Measurements from ENCODE around the gene KAT8. TPM values are rescaled to one million over a fixed set of nuclear protein-coding genes. Genes with fewer than 3 reads are reported as not detected.

KAT8 gene
- total and polyA plus RNA-seq, 4 donors, result 15.9 to 37.4 (median 19.6) TPM

DNA sequence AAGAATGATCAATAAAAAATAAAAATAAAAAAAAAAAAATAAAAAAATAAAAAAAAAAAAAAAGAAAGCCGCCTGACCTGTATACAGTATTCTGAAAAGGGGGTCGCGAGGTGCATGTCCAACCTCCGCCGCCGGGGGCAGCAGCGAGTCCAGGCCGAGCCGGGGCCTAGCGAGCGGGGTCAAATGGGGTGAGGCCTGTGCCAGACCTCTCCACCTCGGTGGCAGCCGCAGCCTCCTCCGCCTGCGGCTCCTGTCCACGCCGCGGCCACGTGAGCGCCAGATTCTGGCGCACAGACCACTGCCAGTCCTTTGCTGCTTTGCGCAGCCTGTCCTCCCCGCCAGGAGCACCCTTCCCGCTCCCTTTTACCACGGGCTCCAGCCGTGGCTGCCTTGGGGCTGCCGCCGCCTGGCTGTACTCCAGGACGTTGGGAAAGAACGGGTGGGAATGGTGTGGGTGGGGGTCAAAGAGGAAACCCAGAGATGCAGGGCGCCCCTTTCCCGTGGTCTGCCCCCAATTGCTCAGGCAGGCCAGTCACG is 11.7 kb upstream of the KAT8 start:
- TF ChIP-seq RAD21 (IDR thresholded peaks at IDR 0.05) (peak; percentile 69 to 77), RXRA (IDR thresholded peaks at IDR 0.05) (peak; percentile 88 to 93), HNF4G (IDR thresholded peaks at IDR 0.05) (no peak), JUND (IDR thresholded peaks at IDR 0.05) (no peak), MAX (IDR thresholded peaks at IDR 0.05) (no peak), GABPA (IDR thresholded peaks at IDR 0.05 in 1 of 2, conservative IDR thresholded peaks at IDR 0.05 in 1 of 2) (peak in 1 of 2 donors; percentile 52), SP1 (IDR thresholded peaks at IDR 0.05) (peak; percentile 87), ZBTB33 (IDR thresholded peaks at IDR 0.05) (peak; percentile 54), EGR1 (IDR thresholded peaks at IDR 0.05; ENCODE audit: low read depth in 2 of 2) (peak in 1 of 2 donors; percentile 68), TAF1 (conservative IDR thresholded peaks at IDR 0.05) (no peak), FOXA1 (IDR thresholded peaks at IDR 0.05) (peak; percentile 21), HNF4A (conservative IDR thresholded peaks at IDR 0.05) (peak in 1 of 2 donors; percentile 72), FOXA2 (IDR thresholded peaks at IDR 0.05) (peak; percentile 41), YY1 (IDR thresholded peaks at IDR 0.05) (peak; percentile 60), NR2F2 (IDR thresholded peaks at IDR 0.05) (peak; percentile 73)
- TF ChIP-seq, protein P1, sequence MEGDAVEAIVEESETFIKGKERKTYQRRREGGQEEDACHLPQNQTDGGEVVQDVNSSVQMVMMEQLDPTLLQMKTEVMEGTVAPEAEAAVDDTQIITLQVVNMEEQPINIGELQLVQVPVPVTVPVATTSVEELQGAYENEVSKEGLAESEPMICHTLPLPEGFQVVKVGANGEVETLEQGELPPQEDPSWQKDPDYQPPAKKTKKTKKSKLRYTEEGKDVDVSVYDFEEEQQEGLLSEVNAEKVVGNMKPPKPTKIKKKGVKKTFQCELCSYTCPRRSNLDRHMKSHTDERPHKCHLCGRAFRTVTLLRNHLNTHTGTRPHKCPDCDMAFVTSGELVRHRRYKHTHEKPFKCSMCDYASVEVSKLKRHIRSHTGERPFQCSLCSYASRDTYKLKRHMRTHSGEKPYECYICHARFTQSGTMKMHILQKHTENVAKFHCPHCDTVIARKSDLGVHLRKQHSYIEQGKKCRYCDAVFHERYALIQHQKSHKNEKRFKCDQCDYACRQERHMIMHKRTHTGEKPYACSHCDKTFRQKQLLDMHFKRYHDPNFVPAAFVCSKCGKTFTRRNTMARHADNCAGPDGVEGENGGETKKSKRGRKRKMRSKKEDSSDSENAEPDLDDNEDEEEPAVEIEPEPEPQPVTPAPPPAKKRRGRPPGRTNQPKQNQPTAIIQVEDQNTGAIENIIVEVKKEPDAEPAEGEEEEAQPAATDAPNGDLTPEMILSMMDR (IDR thresholded peaks at IDR 0.05; ENCODE audit: low read depth, low read length, missing input control), result peak; percentile 82
- TF ChIP-seq, protein P2, sequence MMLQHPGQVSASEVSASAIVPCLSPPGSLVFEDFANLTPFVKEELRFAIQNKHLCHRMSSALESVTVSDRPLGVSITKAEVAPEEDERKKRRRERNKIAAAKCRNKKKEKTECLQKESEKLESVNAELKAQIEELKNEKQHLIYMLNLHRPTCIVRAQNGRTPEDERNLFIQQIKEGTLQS (IDR thresholded peaks at IDR 0.05), result no peak
- TF ChIP-seq, protein P3, sequence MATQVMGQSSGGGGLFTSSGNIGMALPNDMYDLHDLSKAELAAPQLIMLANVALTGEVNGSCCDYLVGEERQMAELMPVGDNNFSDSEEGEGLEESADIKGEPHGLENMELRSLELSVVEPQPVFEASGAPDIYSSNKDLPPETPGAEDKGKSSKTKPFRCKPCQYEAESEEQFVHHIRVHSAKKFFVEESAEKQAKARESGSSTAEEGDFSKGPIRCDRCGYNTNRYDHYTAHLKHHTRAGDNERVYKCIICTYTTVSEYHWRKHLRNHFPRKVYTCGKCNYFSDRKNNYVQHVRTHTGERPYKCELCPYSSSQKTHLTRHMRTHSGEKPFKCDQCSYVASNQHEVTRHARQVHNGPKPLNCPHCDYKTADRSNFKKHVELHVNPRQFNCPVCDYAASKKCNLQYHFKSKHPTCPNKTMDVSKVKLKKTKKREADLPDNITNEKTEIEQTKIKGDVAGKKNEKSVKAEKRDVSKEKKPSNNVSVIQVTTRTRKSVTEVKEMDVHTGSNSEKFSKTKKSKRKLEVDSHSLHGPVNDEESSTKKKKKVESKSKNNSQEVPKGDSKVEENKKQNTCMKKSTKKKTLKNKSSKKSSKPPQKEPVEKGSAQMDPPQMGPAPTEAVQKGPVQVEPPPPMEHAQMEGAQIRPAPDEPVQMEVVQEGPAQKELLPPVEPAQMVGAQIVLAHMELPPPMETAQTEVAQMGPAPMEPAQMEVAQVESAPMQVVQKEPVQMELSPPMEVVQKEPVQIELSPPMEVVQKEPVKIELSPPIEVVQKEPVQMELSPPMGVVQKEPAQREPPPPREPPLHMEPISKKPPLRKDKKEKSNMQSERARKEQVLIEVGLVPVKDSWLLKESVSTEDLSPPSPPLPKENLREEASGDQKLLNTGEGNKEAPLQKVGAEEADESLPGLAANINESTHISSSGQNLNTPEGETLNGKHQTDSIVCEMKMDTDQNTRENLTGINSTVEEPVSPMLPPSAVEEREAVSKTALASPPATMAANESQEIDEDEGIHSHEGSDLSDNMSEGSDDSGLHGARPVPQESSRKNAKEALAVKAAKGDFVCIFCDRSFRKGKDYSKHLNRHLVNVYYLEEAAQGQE (IDR thresholded peaks at IDR 0.05), result peak; percentile 36
- H3K4me3 ChIP-seq (ENCODE audit: low read depth in 1 of 3, low read length in 3 of 3), result no peak overlapping the region
- no peaks in the 10 kb centered on the region for H3K9me3 ChIP-seq (ENCODE audit: control insufficient read depth in 4 of 4, low read length in 3 of 4)
- DNase-seq (ENCODE audit: low spot score), result peak; percentile 92
- H3K27me3 ChIP-seq (ENCODE audit: control insufficient read depth in 4 of 4, insufficient read depth in 4 of 4, low read length in 3 of 4), result no peaks in the 10 kb centered on the region
- H3K9ac ChIP-seq (ENCODE audit: low read depth in 1 of 2, low read length in 2 of 2), result no peak overlapping the region
- peaks cover 0 to 26% (median 17%) of the 10 kb centered on the region in 4 donors for H3K4me1 ChIP-seq (ENCODE audit: control insufficient read depth in 4 of 4, insufficient read depth in 4 of 4, low read length in 3 of 4)
- 5% methylated on average over 33 of the region's 33 CpGs for WGBS
- H3K36me3 ChIP-seq (ENCODE audit: control insufficient read depth in 4 of 4, insufficient read depth in 3 of 4, low read depth in 1 of 4, low read length in 3 of 4), result no peaks in the 10 kb centered on the region
- H3K27ac ChIP-seq (ENCODE audit: low read depth in 1 of 2, low read length in 2 of 2), result peak overlapping the region; percentile 22 to 75
